Activated naive CD8-positive, alpha-beta T cell treated with anti-CD3 and anti-CD28 coated beads, Interleukin-2, amount 50 U/mL, for 16 hours (primary cell): ENCODE measurements around the gene CD44.

Experiments used
- DNase-seq: peaks from one replicate; pipeline ENCODE4 v3.0.0-alpha.2; 2020; ENCODE audit warnings: low read depth, low spot score

Gene CD44

GRCh38 chr11:35158701-35159510, 19.9 kb downstream of the CD44 start:
- no peak for DNase-seq

- DNase-seq = no peak
Measured at GRCh38 chr11:35160246-35160824, 21.4 kb downstream of the CD44 start.

GRCh38 chr11:35160902-35161597, 22.1 kb downstream of the CD44 start:
- DNase-seq = no peak

GRCh38 chr11:35162745-35163144, 23.8 kb downstream of the CD44 start:
- DNase-seq = no peak

- DNase-seq = no peak
Measured at GRCh38 chr11:35163209-35163608, 24.2 kb downstream of the CD44 start.

- no peak for DNase-seq
Measured at GRCh38 chr11:35163702-35164496, 24.9 kb downstream of the CD44 start.

GRCh38 chr11:35165030-35165422, 26.1 kb downstream of the CD44 start:
- no peak for DNase-seq

- peak; percentile 55 for DNase-seq
Measured at GRCh38 chr11:35165423-35166368, 26.7 kb downstream of the CD44 start.

- no peak for DNase-seq
Measured at GRCh38 chr11:35166369-35167360, 27.7 kb downstream of the CD44 start.

GRCh38 chr11:35167426-35167954, 28.5 kb downstream of the CD44 start:
- no peak for DNase-seq

- no peak for DNase-seq
Measured at GRCh38 chr11:35168671-35169070, 29.7 kb downstream of the CD44 start.

GRCh38 chr11:35169112-35169511, 30.1 kb downstream of the CD44 start:
- no peak for DNase-seq

GRCh38 chr11:35169754-35170153, 30.8 kb downstream of the CD44 start:
- no peak for DNase-seq

- no peak for DNase-seq
Measured at GRCh38 chr11:35170503-35170902, 31.5 kb downstream of the CD44 start.

GRCh38 chr11:35171226-35171625, 32.3 kb downstream of the CD44 start:
- DNase-seq = no peak

- DNase-seq = no peak
Measured at GRCh38 chr11:35173011-35173511, 34.1 kb downstream of the CD44 start.

GRCh38 chr11:35173616-35174566, 34.9 kb downstream of the CD44 start:
- no peak for DNase-seq

GRCh38 chr11:35174666-35175065, 35.7 kb downstream of the CD44 start:
- no peak for DNase-seq
